ENCODE results near the gene BRIP1. TPM values are rescaled to one million over a fixed set of nuclear protein-coding genes. Genes with fewer than 3 reads are reported as not detected.

BRIP1 gene
- total RNA-seq, 1 donor from 2014 or later = 5.2 TPM

DNA sequence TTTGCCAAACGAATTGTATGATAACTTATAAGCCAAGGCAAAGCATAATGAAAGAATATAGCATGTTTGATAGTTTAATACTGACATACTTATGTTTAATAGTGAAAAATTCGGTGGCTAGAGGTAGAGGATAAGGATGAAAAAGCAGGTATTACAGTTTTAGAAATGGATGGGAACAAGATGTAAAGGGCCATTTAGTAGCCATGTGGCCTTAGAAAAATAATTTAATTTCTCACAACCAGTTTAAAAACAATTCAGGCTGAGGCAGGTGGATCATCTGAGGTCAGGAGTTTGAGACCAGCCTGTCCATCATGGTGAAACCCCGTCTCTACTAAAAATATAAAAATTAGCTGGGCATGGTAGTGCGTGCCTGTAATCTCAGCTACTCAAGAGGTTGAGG is 152.8 kb downstream of the BRIP1 start:
- no peaks in the 10 kb centered on the region for H3K27me3 Mint-ChIP-seq (ENCODE audit: unreplicated experiment)
- H3K36me3 Mint-ChIP-seq (ENCODE audit: low read depth, unreplicated experiment) = no peaks in the 10 kb centered on the region
- TF ChIP-seq, protein P1, sequence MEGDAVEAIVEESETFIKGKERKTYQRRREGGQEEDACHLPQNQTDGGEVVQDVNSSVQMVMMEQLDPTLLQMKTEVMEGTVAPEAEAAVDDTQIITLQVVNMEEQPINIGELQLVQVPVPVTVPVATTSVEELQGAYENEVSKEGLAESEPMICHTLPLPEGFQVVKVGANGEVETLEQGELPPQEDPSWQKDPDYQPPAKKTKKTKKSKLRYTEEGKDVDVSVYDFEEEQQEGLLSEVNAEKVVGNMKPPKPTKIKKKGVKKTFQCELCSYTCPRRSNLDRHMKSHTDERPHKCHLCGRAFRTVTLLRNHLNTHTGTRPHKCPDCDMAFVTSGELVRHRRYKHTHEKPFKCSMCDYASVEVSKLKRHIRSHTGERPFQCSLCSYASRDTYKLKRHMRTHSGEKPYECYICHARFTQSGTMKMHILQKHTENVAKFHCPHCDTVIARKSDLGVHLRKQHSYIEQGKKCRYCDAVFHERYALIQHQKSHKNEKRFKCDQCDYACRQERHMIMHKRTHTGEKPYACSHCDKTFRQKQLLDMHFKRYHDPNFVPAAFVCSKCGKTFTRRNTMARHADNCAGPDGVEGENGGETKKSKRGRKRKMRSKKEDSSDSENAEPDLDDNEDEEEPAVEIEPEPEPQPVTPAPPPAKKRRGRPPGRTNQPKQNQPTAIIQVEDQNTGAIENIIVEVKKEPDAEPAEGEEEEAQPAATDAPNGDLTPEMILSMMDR (IDR thresholded peaks at IDR 0.05; ENCODE audit: unreplicated experiment) = no peak
- H3K4me1 Mint-ChIP-seq (ENCODE audit: unreplicated experiment) = no peaks in the 10 kb centered on the region
- H3K9me3 Mint-ChIP-seq (ENCODE audit: unreplicated experiment) = no peaks in the 10 kb centered on the region
- H3K4me3 Mint-ChIP-seq (ENCODE audit: unreplicated experiment) = no peak overlapping the region
- DNase-seq (ENCODE audit: low spot score) = no peak
- no peak overlapping the region for H3K27ac Mint-ChIP-seq (ENCODE audit: unreplicated experiment)

DNA sequence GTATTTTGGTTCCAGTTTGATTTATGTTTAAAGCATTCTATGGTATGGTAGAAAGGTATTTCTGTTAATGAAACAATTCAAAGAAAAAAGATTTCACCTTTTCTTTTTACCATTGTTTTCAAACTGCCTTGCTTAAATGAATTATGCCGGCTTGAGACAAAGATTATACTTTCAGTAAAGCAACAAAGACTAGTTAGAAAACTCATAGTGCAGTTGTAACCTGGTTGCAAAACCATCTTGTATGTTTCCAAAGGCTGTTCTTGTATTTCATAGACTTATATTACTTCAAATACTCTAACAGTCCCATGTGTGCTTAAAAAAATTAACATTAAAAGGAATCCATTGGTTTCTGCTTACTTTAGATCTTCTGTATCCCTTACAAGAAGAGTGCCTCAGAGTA is 153.8 kb downstream of the BRIP1 start:
- no peaks in the 10 kb centered on the region for H3K4me1 Mint-ChIP-seq (ENCODE audit: unreplicated experiment)
- no peaks in the 10 kb centered on the region for H3K27me3 Mint-ChIP-seq (ENCODE audit: unreplicated experiment)
- no peak overlapping the region for H3K27ac Mint-ChIP-seq (ENCODE audit: unreplicated experiment)
- H3K9me3 Mint-ChIP-seq (ENCODE audit: unreplicated experiment) = no peaks in the 10 kb centered on the region
- TF ChIP-seq, protein P1 (IDR thresholded peaks at IDR 0.05; ENCODE audit: unreplicated experiment) = no peak
- no peak overlapping the region for H3K4me3 Mint-ChIP-seq (ENCODE audit: unreplicated experiment)
- no peaks in the 10 kb centered on the region for H3K36me3 Mint-ChIP-seq (ENCODE audit: low read depth, unreplicated experiment)
- DNase-seq (ENCODE audit: low spot score) = no peak

DNA sequence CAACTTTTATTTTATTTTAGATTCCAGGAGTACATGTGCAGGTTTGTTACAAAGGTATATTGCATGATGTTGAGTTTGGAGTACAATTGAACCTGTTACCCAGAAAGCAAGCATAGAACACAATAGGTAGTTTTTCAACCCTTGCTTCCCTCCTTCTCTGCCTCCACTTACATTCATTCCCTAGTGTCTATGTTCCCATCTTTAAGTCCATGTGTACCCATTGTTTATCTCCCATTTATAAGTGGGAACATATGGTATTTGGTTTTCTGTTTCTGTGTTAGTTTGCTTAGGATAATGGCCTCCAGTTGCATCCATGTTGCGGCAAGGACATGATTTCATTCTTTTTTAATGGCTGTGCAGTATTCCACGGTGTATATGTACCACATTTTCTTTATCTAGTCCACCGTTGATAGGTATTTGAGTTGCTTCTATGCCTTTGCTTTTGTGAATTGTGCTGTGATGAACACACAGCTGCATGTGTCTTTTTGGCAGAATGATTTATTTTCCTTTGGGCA is 158.3 kb downstream of the BRIP1 start:
- DNase-seq (ENCODE audit: low spot score) = no peak
- Mint-ChIP-seq H3K4me3 (ENCODE audit: unreplicated experiment) (no peak overlapping the region), H3K4me1 (ENCODE audit: unreplicated experiment) (no peaks in the 10 kb centered on the region), H3K27ac (ENCODE audit: unreplicated experiment) (no peak overlapping the region), H3K9me3 (ENCODE audit: unreplicated experiment) (no peaks in the 10 kb centered on the region), H3K27me3 (ENCODE audit: unreplicated experiment) (peaks cover 1% of the 10 kb centered on the region), H3K36me3 (ENCODE audit: low read depth, unreplicated experiment) (peaks cover 19% of the 10 kb centered on the region)
- TF ChIP-seq, protein P1 (IDR thresholded peaks at IDR 0.05; ENCODE audit: unreplicated experiment) = no peak

DNA sequence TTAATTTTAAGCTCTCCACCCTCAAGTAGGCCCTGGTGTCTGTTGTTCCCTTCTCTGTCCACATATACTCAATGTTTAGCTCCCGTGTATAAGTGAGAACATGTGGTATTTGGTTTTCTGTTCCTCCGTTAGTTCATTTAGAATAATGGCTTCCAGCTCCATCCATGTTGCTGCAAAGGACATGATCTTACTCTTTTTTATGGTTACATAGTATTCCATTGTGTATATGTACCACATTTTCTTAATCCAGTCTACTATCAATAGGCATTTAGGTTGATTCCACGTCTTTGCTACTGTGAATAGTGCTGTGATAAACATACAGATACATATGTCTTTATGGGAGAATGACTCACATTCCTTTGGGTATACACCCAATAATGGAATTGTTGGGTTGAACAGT is 160.9 kb downstream of the BRIP1 start:
- H3K9me3 Mint-ChIP-seq (ENCODE audit: unreplicated experiment) = peaks cover 7% of the 10 kb centered on the region
- TF ChIP-seq, protein P1 (IDR thresholded peaks at IDR 0.05; ENCODE audit: unreplicated experiment) = no peak
- peaks cover 3% of the 10 kb centered on the region for H3K27me3 Mint-ChIP-seq (ENCODE audit: unreplicated experiment)
- no peaks in the 10 kb centered on the region for H3K4me1 Mint-ChIP-seq (ENCODE audit: unreplicated experiment)
- H3K4me3 Mint-ChIP-seq (ENCODE audit: unreplicated experiment) = no peak overlapping the region
- peaks cover 25% of the 10 kb centered on the region for H3K36me3 Mint-ChIP-seq (ENCODE audit: low read depth, unreplicated experiment)
- no peak for DNase-seq (ENCODE audit: low spot score)
- no peak overlapping the region for H3K27ac Mint-ChIP-seq (ENCODE audit: unreplicated experiment)

DNA sequence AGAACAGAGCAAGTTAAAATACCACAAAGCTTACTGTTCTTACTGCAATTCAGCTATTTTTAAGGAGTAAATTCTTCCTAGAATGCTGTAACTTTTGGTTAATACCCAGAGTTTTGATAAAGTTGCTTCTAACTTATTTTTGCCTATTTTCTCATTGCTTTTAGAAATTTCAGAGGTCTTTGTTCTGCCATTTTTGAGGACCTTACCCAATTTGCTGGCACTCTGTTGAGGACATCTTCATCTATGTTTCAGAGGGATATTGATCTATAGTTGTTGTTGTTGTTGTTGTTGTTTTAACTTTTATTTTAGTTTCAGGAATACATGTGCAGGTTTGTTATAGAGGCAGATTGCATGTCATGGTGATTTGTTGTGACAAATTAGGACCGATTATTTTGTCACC is 161.3 kb downstream of the BRIP1 start:
- Mint-ChIP-seq H3K27me3 (ENCODE audit: unreplicated experiment) (peaks cover 3% of the 10 kb centered on the region), H3K36me3 (ENCODE audit: low read depth, unreplicated experiment) (peaks cover 25% of the 10 kb centered on the region), H3K27ac (ENCODE audit: unreplicated experiment) (no peak overlapping the region), H3K9me3 (ENCODE audit: unreplicated experiment) (peaks cover 7% of the 10 kb centered on the region), H3K4me1 (ENCODE audit: unreplicated experiment) (no peaks in the 10 kb centered on the region), H3K4me3 (ENCODE audit: unreplicated experiment) (no peak overlapping the region)
- no peak for DNase-seq (ENCODE audit: low spot score)
- TF ChIP-seq, protein P1 (IDR thresholded peaks at IDR 0.05; ENCODE audit: unreplicated experiment) = no peak

Data from endothelial cell (in vitro differentiated cells).